Measurements from ENCODE around the gene VPS72. TPM values are rescaled to one million over a fixed set of nuclear protein-coding genes. Genes with fewer than 3 reads are reported as not detected.

The VPS72 gene
- total and polyA plus RNA-seq, 2 donors (not counting 3 experiments of a cell fraction or from before 2014, with no cell fraction given), result 76.2 to 85.2 TPM

DNA sequence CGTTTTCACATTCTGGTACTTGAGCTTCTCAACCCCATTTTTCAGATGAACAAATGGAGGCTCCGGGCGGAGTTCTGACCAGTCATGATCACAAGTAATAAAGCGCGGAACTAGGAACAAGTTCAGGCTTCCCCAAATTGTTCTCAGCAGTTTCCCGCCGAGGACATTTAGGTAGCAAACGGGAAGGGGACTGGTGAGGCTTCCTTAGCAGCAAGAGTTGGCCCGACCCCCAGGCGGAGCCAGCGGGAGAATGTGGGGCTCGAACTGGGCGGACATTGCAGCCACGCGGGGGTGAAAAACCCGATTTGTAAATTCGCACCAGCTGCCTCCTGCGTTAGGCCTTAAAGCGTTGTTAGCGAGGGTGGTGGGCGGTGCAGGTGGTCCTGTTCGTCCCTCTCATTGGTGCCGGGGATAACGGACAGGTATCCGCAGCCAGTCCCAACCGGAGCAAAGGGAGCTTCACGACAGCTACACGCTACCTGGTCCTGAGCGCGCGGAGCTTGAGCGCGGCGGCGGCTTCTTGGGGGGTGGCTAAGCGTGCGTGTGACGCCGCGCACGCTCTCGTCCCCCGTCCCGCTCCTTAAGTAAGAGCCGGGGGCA, 58.9 kb downstream of the VPS72 start:
- no peaks in the 10 kb centered on the region for H4K20me1 ChIP-seq (replicated peaks; ENCODE audit: control insufficient read depth, extremely low read depth, insufficient read depth, low read length)
- intact Hi-C loops (cut with micrococcal nuclease), result no loop called here
- BruUV-seq (replicated peaks), result no TSS peak

DNA sequence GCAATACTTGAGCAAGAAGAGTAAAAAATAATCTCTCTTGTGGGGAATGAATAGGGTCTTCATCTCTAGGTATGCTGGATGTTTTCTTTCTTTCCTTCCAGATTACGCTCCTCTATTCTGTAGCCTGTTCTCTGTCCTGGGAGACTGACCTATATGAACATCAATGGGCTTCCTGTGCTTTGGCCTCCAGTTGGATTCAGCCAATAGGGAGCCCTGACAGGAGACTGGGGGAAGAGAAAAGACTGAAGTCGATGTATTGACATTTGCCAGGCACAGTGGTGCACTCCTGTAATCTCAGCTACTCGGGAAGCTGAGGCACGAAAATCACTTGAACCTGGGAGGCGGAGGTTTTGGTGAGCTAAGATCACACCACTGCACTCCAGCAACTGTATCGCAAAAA, 61.2 kb downstream of the VPS72 start:
- H3K27ac ChIP-seq (ENCODE audit: insufficient read depth, low read depth, low read length), result no peak overlapping the region
- no peaks in the 10 kb centered on the region for H3K9me3 ChIP-seq (replicated peaks; ENCODE audit: control insufficient read depth, insufficient read depth, low read length)
- no peak overlapping the region for H3K4me3 ChIP-seq (replicated peaks in 1 of 3; ENCODE audit: insufficient read depth in 1 of 3, low read depth in 1 of 3, low read length in 3 of 3)
- TF ChIP-seq JUN (IDR thresholded peaks at IDR 0.05; ENCODE audit: borderline replicate concordance, insufficient read depth, insufficient read length, low read depth) (no peak), POLR2AphosphoS5 (IDR thresholded peaks at IDR 0.05; ENCODE audit: insufficient read depth, low read depth, low read length) (no peak), FOS (IDR thresholded peaks at IDR 0.05; ENCODE audit: borderline replicate concordance, insufficient read depth, low read length) (no peak), EZH2 (IDR thresholded peaks at IDR 0.05; ENCODE audit: borderline replicate concordance, low read depth, low read length, severe bottlenecking) (no peak), POLR2A (IDR thresholded peaks at IDR 0.05; ENCODE audit: low read depth, low read length) (no peak), MYC (IDR thresholded peaks at IDR 0.05; ENCODE audit: low read depth, low read length) (no peak)
- TF ChIP-seq, protein P1, sequence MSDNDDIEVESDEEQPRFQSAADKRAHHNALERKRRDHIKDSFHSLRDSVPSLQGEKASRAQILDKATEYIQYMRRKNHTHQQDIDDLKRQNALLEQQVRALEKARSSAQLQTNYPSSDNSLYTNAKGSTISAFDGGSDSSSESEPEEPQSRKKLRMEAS (IDR thresholded peaks at IDR 0.05; ENCODE audit: insufficient read depth, insufficient read length), result no peak
- no peaks in the 10 kb centered on the region for H3K79me2 ChIP-seq (ENCODE audit: control insufficient read depth, insufficient read depth, low read length)
- H3K4me1 ChIP-seq (ENCODE audit: control insufficient read depth, extremely low read depth, insufficient read depth, low read length), result peaks cover 10% of the 10 kb centered on the region
- FAIRE-seq (no peak), DNase-seq (ENCODE audit: low read depth, low spot score) (no peak)
- no peak overlapping the region for H2AFZ ChIP-seq (ENCODE audit: low read depth, low read length)
- intact Hi-C loops (cut with micrococcal nuclease), result no loop called here
- no peaks in the 10 kb centered on the region for H3K9me1 ChIP-seq (replicated peaks; ENCODE audit: control insufficient read depth, extremely low read depth, insufficient read depth, low read length)
- no peaks in the 10 kb centered on the region for H4K20me1 ChIP-seq (replicated peaks; ENCODE audit: control insufficient read depth, extremely low read depth, insufficient read depth, low read length)
- H3K27me3 ChIP-seq (ENCODE audit: control insufficient read depth in 2 of 2, insufficient read depth in 2 of 2, low read length in 2 of 2), result no peaks in the 10 kb centered on the region
- no peak overlapping the region for H3K4me2 ChIP-seq (ENCODE audit: insufficient read depth, low read length)
- H3K36me3 ChIP-seq (ENCODE audit: control insufficient read depth in 2 of 2, extremely low read depth in 1 of 2, insufficient read depth in 2 of 2, low read length in 2 of 2), result peaks cover 0 to 5% of the 10 kb centered on the region in 2 experiments
- POLR2A ChIA-PET, result interaction anchor here (0.6 kb wide), 1 partner anchor 18 kb away, joined by 3 read pairs; no protein-coding TSS in a partner anchor
- dilution Hi-C loops (cut with MboI; ENCODE audit: extremely low pct_ligation_motif_present, low sequenced_read_pairs), result no loop called here
- CTCF ChIA-PET, result interaction anchor here (0.7 to 1.6 kb wide), 4 partner anchors 9 to 30 kb away, joined by 3 to 4 read pairs (median 4); no protein-coding TSS in a partner anchor
- BruUV-seq (replicated peaks), result no TSS peak
- H3K9ac ChIP-seq (replicated peaks; ENCODE audit: extremely low read depth, insufficient read depth, low read length), result no peak overlapping the region

More for the DNA sequence above, 58.9 kb downstream of the VPS72 start:
- TF ChIP-seq POLR2A (IDR thresholded peaks at IDR 0.05; ENCODE audit: low read depth, low read length), result peak; percentile 35
- TF ChIP-seq POLR2AphosphoS5 (IDR thresholded peaks at IDR 0.05; ENCODE audit: insufficient read depth, low read depth, low read length), result peak; percentile 30
- TF ChIP-seq EZH2 (IDR thresholded peaks at IDR 0.05; ENCODE audit: borderline replicate concordance, low read depth, low read length, severe bottlenecking), result no peak
- Histone ChIP-seq H3K4me1 (ENCODE audit: control insufficient read depth, extremely low read depth, insufficient read depth, low read length) (peaks cover 6% of the 10 kb centered on the region), H3K4me2 (ENCODE audit: insufficient read depth, low read length) (peak overlapping the region; percentile 56), H2AFZ (ENCODE audit: low read depth, low read length) (peak overlapping the region; percentile 25), H3K79me2 (ENCODE audit: control insufficient read depth, insufficient read depth, low read length) (no peaks in the 10 kb centered on the region), H3K9me1 (replicated peaks; ENCODE audit: control insufficient read depth, extremely low read depth, insufficient read depth, low read length) (no peaks in the 10 kb centered on the region), H3K4me3 (replicated peaks in 1 of 3; ENCODE audit: insufficient read depth in 1 of 3, low read depth in 1 of 3, low read length in 3 of 3) (peak overlapping the region in 1 of 3 experiments; percentile 10), H3K9ac (replicated peaks; ENCODE audit: extremely low read depth, insufficient read depth, low read length) (no peak overlapping the region), H3K27me3 (ENCODE audit: control insufficient read depth in 2 of 2, insufficient read depth in 2 of 2, low read length in 2 of 2) (no peaks in the 10 kb centered on the region), H3K9me3 (replicated peaks; ENCODE audit: control insufficient read depth, insufficient read depth, low read length) (no peaks in the 10 kb centered on the region), H3K36me3 (ENCODE audit: control insufficient read depth in 2 of 2, extremely low read depth in 1 of 2, insufficient read depth in 2 of 2, low read length in 2 of 2) (peaks cover 0 to 26% of the 10 kb centered on the region in 2 experiments), H3K27ac (ENCODE audit: insufficient read depth, low read depth, low read length) (no peak overlapping the region)
- POLR2A ChIA-PET, result interaction anchor here (0.9 to 1.0 kb wide), 2 partner anchors 12 to 13 kb away, joined by 3 to 4 read pairs; no protein-coding TSS in a partner anchor
- CTCF ChIA-PET, result interaction anchor here (0.7 to 6.6 kb wide), 11 partner anchors 10 to 83 kb away, joined by 3 to 53 read pairs (median 4); partner anchors contain the start of genes C1orf56, GABPB2 and TNFAIP8L2
- DNase-seq (ENCODE audit: low read depth, low spot score) (peak; percentile 81), FAIRE-seq (peak; percentile 75)
- dilution Hi-C loops (cut with MboI; ENCODE audit: extremely low pct_ligation_motif_present, low sequenced_read_pairs), result no loop called here
